Fibroblast of skin of right quadriceps (primary cell): Measurements from ENCODE around the gene CHST4.
"Not testable (repeated sequence)": the region's sequence is repeated elsewhere in the genome, so short reads cannot be mapped to it uniquely, and the experiment has no call there.

ENCODE experiments used
- DNase-seq: peaks from one replicate; pipeline ENCODE4 v3.0.0-alpha.2; 2013

CHST4 gene

GRCh38 chr16:71526111-71526631 lies at the start of gene CHST4:
CHST4 (plus strand) TSS chr16:71526426; CDS start chr16:71536678, 10,252 bp downstream.
- peak; percentile 76 for DNase-seq

GRCh38 chr16:71476457-71477124 lies 49.6 kb upstream of the CHST4 start:
- no peak for DNase-seq

GRCh38 chr16:71479420-71479819 lies 46.8 kb upstream of the CHST4 start:
- no peak for DNase-seq

- DNase-seq, result no peak
Observed at GRCh38 chr16:71480956-71481355, 45.3 kb upstream of the CHST4 start.

- DNase-seq, result no peak
Observed at GRCh38 chr16:71482569-71482968, 43.7 kb upstream of the CHST4 start.

GRCh38 chr16:71484006-71484893 lies 42.0 kb upstream of the CHST4 start:
- peak; percentile 91 for DNase-seq

- DNase-seq, result no peak
Observed at GRCh38 chr16:71489122-71489521, 37.1 kb upstream of the CHST4 start, which contains the start of gene ZNF19. ZNF19 (minus strand) TSS chr16:71489324; CDS start chr16:71482114, 7,210 bp downstream.

- no peak for DNase-seq
Observed at GRCh38 chr16:71490361-71490760, 35.9 kb upstream of the CHST4 start.

- no peak for DNase-seq
Observed at GRCh38 chr16:71491054-71491453, 35.2 kb upstream of the CHST4 start.

GRCh38 chr16:71492786-71493185 lies 33.4 kb upstream of the CHST4 start:
- no peak for DNase-seq

GRCh38 chr16:71493213-71493612 lies 33.0 kb upstream of the CHST4 start:
- no peak for DNase-seq

GRCh38 chr16:71498031-71498430 lies 28.2 kb upstream of the CHST4 start:
- DNase-seq, result no peak

GRCh38 chr16:71499775-71500364 lies 26.4 kb upstream of the CHST4 start:
- peak; percentile 49 for DNase-seq

- no peak for DNase-seq
Observed at GRCh38 chr16:71500964-71501363, 25.3 kb upstream of the CHST4 start.

- DNase-seq, result no peak
Observed at GRCh38 chr16:71501547-71501946, 24.7 kb upstream of the CHST4 start.

GRCh38 chr16:71504051-71504450 lies 22.2 kb upstream of the CHST4 start:
- not testable (repeated sequence) for DNase-seq

- DNase-seq, result no peak
Observed at GRCh38 chr16:71504901-71505300, 21.3 kb upstream of the CHST4 start.

- no peak for DNase-seq
Observed at GRCh38 chr16:71507061-71507460, 19.2 kb upstream of the CHST4 start.

GRCh38 chr16:71513302-71513701 lies 12.9 kb upstream of the CHST4 start:
- DNase-seq, result no peak

GRCh38 chr16:71514476-71514875 lies 11.8 kb upstream of the CHST4 start:
- no peak for DNase-seq

- DNase-seq, result no peak
Observed at GRCh38 chr16:71515026-71515425, 11.2 kb upstream of the CHST4 start.

- no peak for DNase-seq
Observed at GRCh38 chr16:71520550-71520949, 5.7 kb upstream of the CHST4 start.
